IPS-18a (cell line): Measurements from ENCODE around the gene ADCY3.

ENCODE experiments used
- H3K27ac ChIP-seq: one replicate; pipeline ENCODE4 v1.5.1; 2013; ENCODE audit warnings: low read length
- H3K27me3 ChIP-seq: one replicate; pipeline ENCODE4 v1.6.1; 2013; ENCODE audit warnings: mild to moderate bottlenecking, low read length; ENCODE audit not compliant: control insufficient read depth, insufficient read depth
- H3K36me3 ChIP-seq: one replicate; pipeline ENCODE4 v1.6.1; 2013; ENCODE audit warnings: low read depth, low read length; ENCODE audit not compliant: control insufficient read depth
- H3K4me1 ChIP-seq: one replicate; pipeline ENCODE4 v1.6.1; 2013; ENCODE audit warnings: low read depth, low read length; ENCODE audit not compliant: control insufficient read depth
- H3K4me3 ChIP-seq: one replicate; pipeline ENCODE4 v1.5.1; 2013; ENCODE audit warnings: low read length
- H3K9ac ChIP-seq: one replicate; pipeline ENCODE4 v1.6.1; 2013; ENCODE audit warnings: mild to moderate bottlenecking, low read length, moderate library complexity
- H3K9me3 ChIP-seq: one replicate; pipeline ENCODE4 v1.6.1; 2013; ENCODE audit warnings: low read depth, low read length; ENCODE audit not compliant: control insufficient read depth

ADCY3 gene

GRCh38 chr2:24833821-24834732 lies 86.0 kb downstream of the ADCY3 start:
- Histone ChIP-seq H3K4me1 (peaks cover 17% of the 10 kb centered on the region), H3K36me3 (peaks cover 3% of the 10 kb centered on the region), H3K9me3 (no peaks in the 10 kb centered on the region), H3K27me3 (no peaks in the 10 kb centered on the region), H3K4me3 (no peak overlapping the region), H3K27ac (no peak overlapping the region), H3K9ac (no peak overlapping the region)

GRCh38 chr2:24832931-24833701 lies 86.9 kb downstream of the ADCY3 start:
- Histone ChIP-seq H3K27ac (no peak overlapping the region), H3K4me1 (peaks cover 17% of the 10 kb centered on the region), H3K4me3 (no peak overlapping the region), H3K9me3 (no peaks in the 10 kb centered on the region), H3K27me3 (no peaks in the 10 kb centered on the region), H3K36me3 (peaks cover 3% of the 10 kb centered on the region), H3K9ac (no peak overlapping the region)

GRCh38 chr2:24832521-24832920 lies 87.5 kb downstream of the ADCY3 start:
- peaks cover 17% of the 10 kb centered on the region for H3K4me1 ChIP-seq
- H3K27ac ChIP-seq: no peak overlapping the region
- no peaks in the 10 kb centered on the region for H3K27me3 ChIP-seq
- no peak overlapping the region for H3K4me3 ChIP-seq
- no peaks in the 10 kb centered on the region for H3K9me3 ChIP-seq
- peaks cover 3% of the 10 kb centered on the region for H3K36me3 ChIP-seq
- no peak overlapping the region for H3K9ac ChIP-seq

GRCh38 chr2:24832073-24832461 lies 88.0 kb downstream of the ADCY3 start:
- H3K4me3 ChIP-seq: no peak overlapping the region
- H3K9me3 ChIP-seq: no peaks in the 10 kb centered on the region
- H3K4me1 ChIP-seq: peaks cover 17% of the 10 kb centered on the region
- no peak overlapping the region for H3K9ac ChIP-seq
- H3K36me3 ChIP-seq: peaks cover 3% of the 10 kb centered on the region
- no peak overlapping the region for H3K27ac ChIP-seq
- no peaks in the 10 kb centered on the region for H3K27me3 ChIP-seq

GRCh38 chr2:24831221-24832072 lies 88.6 kb downstream of the ADCY3 start:
- H3K9me3 ChIP-seq: no peaks in the 10 kb centered on the region
- H3K4me1 ChIP-seq: peaks cover 17% of the 10 kb centered on the region
- no peak overlapping the region for H3K9ac ChIP-seq
- peaks cover 2% of the 10 kb centered on the region for H3K36me3 ChIP-seq
- no peak overlapping the region for H3K4me3 ChIP-seq
- no peak overlapping the region for H3K27ac ChIP-seq
- no peaks in the 10 kb centered on the region for H3K27me3 ChIP-seq

GRCh38 chr2:24830786-24831185 lies 89.3 kb downstream of the ADCY3 start:
- Histone ChIP-seq H3K4me3 (no peak overlapping the region), H3K4me1 (peaks cover 23% of the 10 kb centered on the region), H3K27ac (no peak overlapping the region), H3K9ac (no peak overlapping the region), H3K27me3 (no peaks in the 10 kb centered on the region), H3K9me3 (no peaks in the 10 kb centered on the region), H3K36me3 (no peaks in the 10 kb centered on the region)

GRCh38 chr2:24830351-24830750 lies 89.7 kb downstream of the ADCY3 start:
- Histone ChIP-seq H3K27me3 (no peaks in the 10 kb centered on the region), H3K36me3 (no peaks in the 10 kb centered on the region), H3K9me3 (no peaks in the 10 kb centered on the region), H3K4me3 (no peak overlapping the region), H3K9ac (no peak overlapping the region), H3K4me1 (peaks cover 23% of the 10 kb centered on the region), H3K27ac (no peak overlapping the region)

- no peak overlapping the region for H3K4me3 ChIP-seq
- H3K36me3 ChIP-seq: no peaks in the 10 kb centered on the region
- no peaks in the 10 kb centered on the region for H3K27me3 ChIP-seq
- H3K9me3 ChIP-seq: no peaks in the 10 kb centered on the region
- peaks cover 19% of the 10 kb centered on the region for H3K4me1 ChIP-seq
- H3K9ac ChIP-seq: no peak overlapping the region
- H3K27ac ChIP-seq: no peak overlapping the region
Measured at GRCh38 chr2:24828238-24828996, 91.6 kb downstream of the ADCY3 start.

GRCh38 chr2:24827321-24828237 lies 92.5 kb downstream of the ADCY3 start:
- no peak overlapping the region for H3K27ac ChIP-seq
- H3K4me3 ChIP-seq: no peak overlapping the region
- peaks cover 8% of the 10 kb centered on the region for H3K36me3 ChIP-seq
- H3K9me3 ChIP-seq: no peaks in the 10 kb centered on the region
- H3K4me1 ChIP-seq: peaks cover 19% of the 10 kb centered on the region
- no peak overlapping the region for H3K9ac ChIP-seq
- H3K27me3 ChIP-seq: no peaks in the 10 kb centered on the region

- Histone ChIP-seq H3K27ac (no peak overlapping the region), H3K27me3 (no peaks in the 10 kb centered on the region), H3K4me1 (peaks cover 22% of the 10 kb centered on the region), H3K4me3 (no peak overlapping the region), H3K36me3 (peaks cover 8% of the 10 kb centered on the region), H3K9me3 (no peaks in the 10 kb centered on the region), H3K9ac (no peak overlapping the region)
Measured at GRCh38 chr2:24826773-24827145, 93.3 kb downstream of the ADCY3 start.
